Aorta (tissue), 5 donors: ENCODE measurements around the gene ASNSD1. TPM values are rescaled to one million over a fixed set of nuclear protein-coding genes. Genes with fewer than 3 reads are reported as not detected.
A peak's percentile ranks its signal among the peaks of the same experiment; 100 is the strongest.
"Not testable (repeated sequence)": the region's sequence is repeated elsewhere in the genome, so short reads cannot be mapped to it uniquely, and the experiment has no call there.

Experiments
- ATAC-seq: fragments of 200-7000 bp; cut with Tn5 transposase; one replicate; pipeline ENCODE4 v1.9.1; 2022; ENCODE audit warnings: moderate library complexity; ENCODE audit not compliant: low FRiP score
- DNase-seq, 2 donors: peaks; one replicate each; pipeline ENCODE4 v3.0.0-alpha.2; 2020
- H3K27ac ChIP-seq, 2 donors: one replicate each; pipeline ENCODE4 v1.5.1; 2013; ENCODE audit warnings: low read length in 2 of 2, mild to moderate bottlenecking in 2 of 2, moderate library complexity in 2 of 2, control low read depth in 1 of 2, inconsistent platforms in 1 of 2, low read depth in 1 of 2
- H3K27me3 ChIP-seq, 2 donors: one replicate each; pipeline ENCODE4 v1.6.1; 2013; ENCODE audit warnings: control low read depth in 1 of 2, low read length in 1 of 2, mild to moderate bottlenecking in 1 of 2, moderate library complexity in 1 of 2; ENCODE audit not compliant: insufficient read depth in 2 of 2, control insufficient read depth in 1 of 2
- H3K36me3 ChIP-seq, 2 donors: one replicate each; pipeline ENCODE4 v1.6.1; 2013; ENCODE audit warnings: control low read depth in 1 of 2, low read length in 1 of 2, mild to moderate bottlenecking in 1 of 2; ENCODE audit not compliant: insufficient read depth in 2 of 2, control insufficient read depth in 1 of 2
- H3K4me1 ChIP-seq, 2 donors: one replicate each; pipeline ENCODE4 v1.6.1; 2013; ENCODE audit warnings: low read length in 2 of 2, control low read depth in 1 of 2, mild to moderate bottlenecking in 1 of 2, moderate library complexity in 1 of 2; ENCODE audit not compliant: insufficient read depth in 2 of 2, control insufficient read depth in 1 of 2
- H3K4me3 ChIP-seq, 2 donors: one replicate each; pipeline ENCODE4 v1.5.1; 2013; ENCODE audit warnings: low read length in 2 of 2, control low read depth in 1 of 2, mild to moderate bottlenecking in 1 of 2
- H3K9me3 ChIP-seq: one replicate; pipeline ENCODE4 v1.6.1; 2013; ENCODE audit warnings: mild to moderate bottlenecking, low read length; ENCODE audit not compliant: control insufficient read depth
- WGBS, 2 donors: extraction: QIAGEN DNeasy Blood & Tissue Kit; methylation state at CpG; one replicate each; pipeline ENCODE4 v1.1.7; 2013; 5-methylcytosine and 5-hydroxymethylcytosine counted together
- intact Hi-C, 2 donors: fragments of 100-400 bp; cut with DNase I; formaldehyde crosslinking; loops; one replicate each; pipeline versions ENCODE4 v1.14.2 to v1.15.0; 2022
- polyA plus RNA-seq, 2 donors: library from polyadenylated mRNA; stranded (reverse); fragments of 200-250 nt; gene quantifications; one replicate each; pipeline ENCODE4 v1.2.3, GENCODE V29; 2013
- total RNA-seq, 2 donors: library from RNA; stranded (reverse); fragmentation: NEBNext Ultra II Directional; extraction: Animal tissue kit (Norgen Biotek cat#: 25700); gene quantifications; one replicate each; pipeline ENCODE4 v1.2.1, GENCODE V29; 2021
- donor health status: healthy with polysubstance abuse.
- donor health status: Bipolar disorder and iron deficiency.
- donor health status: DM: no; HTN: no; CAD: no.
- donor health status: DM: no; HTN: no; CAD: no.
- donor health status: DM: yes; HTN: yes; CAD: no.

ASNSD1 gene
- total and polyA plus RNA-seq, 4 donors: 26.7 to 37.7 (median 32.2) TPM

DNA sequence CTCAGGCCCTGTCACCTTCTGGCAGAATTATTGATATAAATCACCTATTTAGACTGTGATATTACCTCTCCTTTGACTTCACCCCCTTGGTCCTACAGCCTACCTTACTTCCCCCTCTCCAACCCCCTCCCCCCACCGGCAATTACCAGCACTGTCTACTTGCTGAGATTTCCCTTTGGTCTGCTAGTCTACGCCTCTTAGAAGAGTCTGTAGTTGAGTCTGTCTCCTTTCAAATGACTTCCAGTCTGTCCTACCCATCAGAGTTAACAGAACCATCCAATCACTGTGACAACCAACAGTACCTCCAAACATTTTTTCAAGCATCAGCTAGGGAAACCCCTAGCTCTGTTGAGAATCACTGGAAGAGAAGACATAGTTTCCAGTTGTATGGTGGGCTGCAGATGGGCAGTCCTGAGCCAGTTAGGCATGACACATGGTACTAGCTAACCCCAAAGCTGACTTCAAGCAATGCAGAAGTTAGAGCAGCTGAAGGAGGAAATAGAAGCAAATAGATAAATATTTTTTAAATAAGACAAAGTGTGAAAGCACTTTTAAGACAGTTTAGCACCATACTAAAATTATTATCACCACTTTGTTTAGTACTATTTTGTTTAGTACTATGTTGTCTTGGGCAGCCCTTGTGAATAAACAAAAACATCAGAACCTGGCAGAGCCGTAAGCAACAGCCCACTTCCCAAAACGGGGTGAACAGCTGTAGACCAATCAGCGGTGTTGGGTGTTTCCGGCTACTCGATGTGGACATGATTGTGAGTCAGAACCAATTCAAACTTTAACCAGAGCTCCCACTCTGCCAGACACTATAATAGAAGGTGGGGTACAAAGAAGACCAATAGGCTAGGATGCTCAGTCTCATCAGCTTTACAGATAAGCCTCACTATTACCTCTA lies 2.7 kb upstream of the ASNSD1 start:
- DNase-seq (no peak), ATAC-seq (no peak)
- Histone ChIP-seq H3K4me1 (no peaks in the 10 kb centered on the region), H3K9me3 (no peaks in the 10 kb centered on the region), H3K36me3 (no peaks in the 10 kb centered on the region), H3K27ac (peak overlapping the region in 1 of 2 donors; percentile 56), H3K4me3 (no peak overlapping the region), H3K27me3 (peaks cover 0 to 1% of the 10 kb centered on the region in 2 donors)
- intact Hi-C loops: no loop called here
- 52 to 55% methylated on average over 7 of the region's 7 CpGs for WGBS, 2 donors

DNA sequence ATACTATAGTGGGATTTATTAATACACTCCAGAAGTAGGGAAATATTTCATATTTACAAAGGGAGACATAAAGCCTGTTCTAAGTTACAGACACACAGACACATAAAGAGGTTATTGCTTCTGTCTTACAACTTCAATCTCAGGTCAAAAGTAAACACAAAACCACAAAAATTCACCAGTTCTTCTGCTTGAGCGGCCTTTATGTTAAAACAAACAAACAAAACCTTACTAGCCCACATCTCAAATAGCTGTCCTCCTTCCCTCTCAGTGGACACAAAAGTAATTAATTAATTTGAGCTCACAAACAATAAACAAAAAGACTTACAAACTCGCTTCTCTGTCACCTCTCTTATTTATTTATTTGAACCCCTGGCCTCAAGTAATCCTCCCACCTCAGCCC lies 1.5 kb upstream of the ASNSD1 start:
- no peak overlapping the region for H3K4me3 ChIP-seq
- intact Hi-C loops: loop anchor here (2.0 to 10.0 kb wide), 2 partner anchors 39 to 125 kb away; partner anchors contain the start of genes ORMDL1 (in 1 of the 2) and PMS1 (in 1 of the 2)
- H3K36me3 ChIP-seq: no peaks in the 10 kb centered on the region
- H3K27me3 ChIP-seq: peaks cover 0 to 1% of the 10 kb centered on the region in 2 donors
- 80 to 85% methylated on average over 2 of the region's 2 CpGs for WGBS, 2 donors
- ATAC-seq: no peak
- DNase-seq: no peak
- no peak overlapping the region for H3K27ac ChIP-seq
- no peaks in the 10 kb centered on the region for H3K9me3 ChIP-seq
- no peaks in the 10 kb centered on the region for H3K4me1 ChIP-seq

DNA sequence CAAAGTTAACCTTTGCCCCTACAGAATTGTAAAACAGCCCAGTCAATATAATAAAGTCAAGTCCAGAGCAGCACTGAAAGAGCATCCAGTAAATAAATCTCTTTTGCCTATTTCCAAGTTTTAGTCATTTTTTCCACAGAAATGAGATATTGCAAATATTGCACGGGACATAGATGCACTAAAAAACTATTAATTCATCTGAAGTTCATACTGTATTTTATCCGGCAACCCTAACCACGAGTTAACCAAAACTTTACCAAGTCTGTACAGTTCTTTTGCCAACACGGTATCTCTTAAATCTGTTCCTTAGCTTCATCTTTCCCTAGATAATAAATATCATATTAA lies 484 bp upstream of the ASNSD1 start:
- 4 to 9% methylated on average over 4 of the region's 4 CpGs for WGBS, 2 donors
- no peak for ATAC-seq
- intact Hi-C loops: loop anchor here (2.0 to 10.0 kb wide), 2 partner anchors 38 to 124 kb away; partner anchors contain the start of genes ORMDL1 (in 1 of the 2) and PMS1 (in 1 of the 2)
- H3K27me3 ChIP-seq: peaks cover 0 to 1% of the 10 kb centered on the region in 2 donors
- H3K27ac ChIP-seq: no peak overlapping the region
- H3K9me3 ChIP-seq: no peaks in the 10 kb centered on the region
- DNase-seq: no peak
- no peaks in the 10 kb centered on the region for H3K4me1 ChIP-seq
- no peak overlapping the region for H3K4me3 ChIP-seq
- no peaks in the 10 kb centered on the region for H3K36me3 ChIP-seq

DNA sequence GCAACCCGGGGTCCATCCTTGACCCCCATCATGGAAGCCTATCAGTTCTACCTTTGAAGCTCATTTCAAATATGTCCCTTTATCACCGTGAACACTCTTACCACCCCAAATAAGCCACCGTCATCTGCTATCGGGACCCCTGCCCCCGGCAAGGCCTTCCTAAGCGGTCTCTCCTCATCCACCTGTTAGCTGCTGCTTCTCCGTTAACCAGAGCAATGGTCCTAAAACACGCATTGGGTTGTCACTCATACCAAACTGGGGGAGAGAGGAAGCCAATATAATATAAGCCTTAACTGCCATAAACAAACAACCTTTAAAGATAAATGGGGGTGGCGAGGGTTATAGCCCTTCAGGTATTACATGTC lies 680 bp downstream of the ASNSD1 start:
- peaks cover 0 to 1% of the 10 kb centered on the region in 2 donors for H3K27me3 ChIP-seq
- ATAC-seq (no peak), DNase-seq (no peak)
- peaks cover 0 to 8% of the 10 kb centered on the region in 2 donors for H3K36me3 ChIP-seq
- H3K9me3 ChIP-seq: no peaks in the 10 kb centered on the region
- H3K27ac ChIP-seq: no peak overlapping the region
- intact Hi-C loops: loop anchor here (2.0 to 10.0 kb wide), 2 partner anchors 37 to 123 kb away; partner anchors contain the start of genes ORMDL1 (in 1 of the 2) and PMS1 (in 1 of the 2)
- H3K4me1 ChIP-seq: no peaks in the 10 kb centered on the region
- peak overlapping the region; percentile 54 to 81 for H3K4me3 ChIP-seq
- 6 to 7% methylated on average over 9 of the region's 9 CpGs for WGBS, 2 donors

DNA sequence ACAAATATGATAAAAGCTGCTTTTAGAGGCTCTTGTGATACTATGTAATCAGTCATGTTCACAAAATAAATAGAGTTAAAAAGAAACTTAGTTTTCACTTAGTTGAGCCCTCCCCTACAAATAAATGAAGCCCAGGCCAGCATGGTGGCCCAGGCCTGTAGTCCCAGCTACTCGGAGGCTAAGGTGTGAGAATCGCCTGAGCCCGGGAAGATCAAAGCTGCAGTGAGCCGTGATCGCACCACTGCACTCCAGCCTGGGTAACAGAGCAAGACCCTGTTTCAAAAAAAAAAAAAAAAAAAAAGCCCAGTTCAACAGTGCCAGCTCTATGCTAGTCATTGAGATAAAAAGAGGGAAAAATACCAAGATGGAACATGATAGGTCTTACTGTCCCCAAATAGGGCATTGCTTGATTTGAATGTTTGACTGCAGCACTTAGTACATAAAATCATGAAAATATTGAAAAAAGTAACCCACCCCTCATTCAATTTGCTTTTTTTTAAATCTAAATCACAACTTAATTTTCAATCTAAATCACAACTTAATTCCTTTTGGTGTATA lies 1.5 kb downstream of the ASNSD1 start:
- DNase-seq (no peak), ATAC-seq (no peak)
- intact Hi-C loops: loop anchor here in 1 of 2 donors (10.0 kb wide), 1 partner anchor 122 kb away; the partner anchor contains the start of genes ORMDL1 and PMS1
- peaks cover 0 to 8% of the 10 kb centered on the region in 2 donors for H3K36me3 ChIP-seq
- H3K27me3 ChIP-seq: peaks cover 0 to 1% of the 10 kb centered on the region in 2 donors
- H3K4me1 ChIP-seq: no peaks in the 10 kb centered on the region
- no peak overlapping the region for H3K27ac ChIP-seq
- WGBS, 2 donors: 64 to 74% methylated on average over 5 of the region's 5 CpGs
- no peaks in the 10 kb centered on the region for H3K9me3 ChIP-seq
- no peak overlapping the region for H3K4me3 ChIP-seq

DNA sequence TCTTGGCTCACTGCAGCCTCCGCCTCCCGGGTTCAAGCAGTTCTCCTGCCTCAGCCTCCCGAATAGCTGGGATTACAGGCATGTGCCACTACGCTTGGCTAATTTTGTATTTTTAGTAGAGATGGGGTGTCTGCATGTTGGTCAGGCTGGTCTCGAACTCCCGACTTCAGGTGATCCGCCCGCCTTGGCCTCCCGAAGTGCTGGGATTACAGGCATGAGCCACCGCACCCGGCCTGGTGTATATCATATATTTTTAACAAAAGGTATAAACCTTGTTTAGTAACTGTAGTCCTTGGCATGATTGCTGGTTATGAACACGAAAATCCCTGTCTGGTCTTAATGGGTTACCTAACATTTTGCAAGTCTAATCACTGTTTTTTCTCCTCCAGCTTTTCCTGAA lies 2.1 kb downstream of the ASNSD1 start:
- not testable (repeated sequence) for ATAC-seq, H3K27ac ChIP-seq, H3K36me3 ChIP-seq, H3K9me3 ChIP-seq, H3K4me1 ChIP-seq, H3K27me3 ChIP-seq, DNase-seq, H3K4me3 ChIP-seq
- whole genome bisulfite sequencing, 2 donors: 93 to 94% methylated on average over 12 of the region's 12 CpGs
- intact Hi-C loops: loop anchor here in 1 of 2 donors (10.0 kb wide), 1 partner anchor 121 kb away; the partner anchor contains the start of genes ORMDL1 and PMS1

DNA sequence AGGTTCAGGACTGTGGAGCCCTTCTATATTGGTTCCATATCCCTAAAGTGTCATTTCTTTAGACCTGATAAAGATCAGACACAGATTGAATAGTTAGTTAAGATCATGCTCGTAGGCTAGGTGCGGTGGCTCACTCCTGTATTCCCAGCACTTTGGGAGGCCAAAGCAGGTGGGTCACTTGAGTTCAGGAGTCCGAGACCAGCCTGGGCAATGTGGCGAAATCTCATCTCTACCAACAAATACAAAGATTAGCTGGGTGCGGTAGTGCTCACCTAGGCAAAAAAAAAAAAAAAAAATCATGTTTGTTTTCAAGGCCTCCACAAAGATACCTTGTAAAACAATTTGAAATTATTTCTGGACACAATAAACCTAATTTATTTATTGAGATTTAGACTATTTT lies 8.7 kb downstream of the ASNSD1 start:
- H3K27me3 ChIP-seq: no peaks in the 10 kb centered on the region
- ATAC-seq (no peak), DNase-seq (no peak)
- H3K27ac ChIP-seq: no peak overlapping the region
- no peaks in the 10 kb centered on the region for H3K9me3 ChIP-seq
- intact Hi-C loops: loop anchor here in 1 of 2 donors (10.0 kb wide), 1 partner anchor 115 kb away; the partner anchor contains the start of genes ORMDL1 and PMS1
- H3K4me1 ChIP-seq: no peaks in the 10 kb centered on the region
- peaks cover 0 to 11% of the 10 kb centered on the region in 2 donors for H3K36me3 ChIP-seq
- WGBS, 2 donors: 90 to 95% methylated on average over 5 of the region's 5 CpGs
- no peak overlapping the region for H3K4me3 ChIP-seq

DNA sequence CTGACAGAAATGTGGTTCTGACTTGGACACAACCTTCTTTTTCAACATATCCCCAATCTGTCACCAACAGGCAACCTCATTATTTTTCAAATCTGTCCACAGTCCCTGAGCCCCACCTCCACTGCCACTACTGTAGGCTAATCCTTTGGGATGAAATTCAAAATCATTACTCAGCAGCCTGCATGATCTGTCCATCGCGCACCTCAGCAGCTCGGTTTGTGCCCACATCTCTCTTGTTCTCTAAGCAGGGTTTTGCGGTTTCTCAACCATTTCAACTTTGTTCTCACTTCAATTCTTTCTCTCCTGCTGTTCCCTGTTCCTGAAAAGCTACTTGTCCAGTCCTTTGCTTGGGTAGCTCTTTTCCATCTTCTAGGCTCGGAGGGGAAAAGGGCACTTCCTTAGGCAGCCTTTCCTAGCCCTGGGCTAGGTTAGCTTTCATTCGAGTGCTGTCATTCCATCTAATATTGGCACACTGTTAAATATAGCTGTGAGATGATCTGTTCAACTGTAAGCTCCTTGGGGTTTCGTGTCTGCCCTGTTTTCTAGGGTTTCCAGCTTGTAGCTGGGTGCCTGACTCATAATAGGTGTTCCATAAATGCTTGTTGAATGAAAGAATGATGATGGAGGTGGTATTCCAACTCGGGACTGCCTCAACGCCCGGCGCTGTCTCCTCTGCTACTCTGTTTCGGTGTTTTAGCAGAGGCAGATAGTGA lies 12.6 kb downstream of the ASNSD1 start:
- ATAC-seq (peak; percentile 39), DNase-seq (no peak)
- Histone ChIP-seq H3K9me3 (no peaks in the 10 kb centered on the region), H3K4me3 (peak overlapping the region in 1 of 2 donors; percentile 45), H3K27ac (peak overlapping the region; percentile 33 to 64), H3K4me1 (no peaks in the 10 kb centered on the region), H3K36me3 (peaks cover 0 to 3% of the 10 kb centered on the region in 2 donors), H3K27me3 (no peaks in the 10 kb centered on the region)
- intact Hi-C loops: no loop called here
- 24 to 28% methylated on average over 12 of the region's 12 CpGs for WGBS, 2 donors
